IMR-90 (cell line): Measurements from ENCODE around the gene RC3H2. TPM values are rescaled to one million over a fixed set of nuclear protein-coding genes. Genes with fewer than 3 reads are reported as not detected.

Experiments
- ATAC-seq: fragments of 200-7000 bp; cut with Tn5 transposase; 2 replicates; pipeline ENCODE4 v1.9.1; 2020; ENCODE audit warnings: low read depth, mild to moderate bottlenecking, moderate library complexity
- BruUV-seq: library from RNA; stranded (reverse); fragments of 400-500 nt; replicated peaks from 2 replicates; lab custom pipeline; 2021; lab: Mats Ljungman, UMichigan
- CTCF ChIA-PET: fragments of 300-600 bp; formaldehyde crosslinking; extraction: SDS; loops from one replicate; lab custom pipeline; 2021; ENCODE audit warnings: antibody characterized with exemption; lab: Yijun Ruan, JAX
- POLR2A ChIA-PET: fragments of 300-600 bp; sonication (Branson Sonifier 250); formaldehyde crosslinking; loops from one replicate; lab custom pipeline; 2022; ENCODE audit warnings: antibody characterized with exemption; ENCODE audit not compliant: unreplicated experiment; lab: Charles Lee
- DNase-seq: peaks from one replicate; pipeline ENCODE4 v3.0.0; 2013
- H2AFZ ChIP-seq: replicated peaks from 2 replicates; pipeline ENCODE3; 2013; ENCODE audit warnings: low read length, mild to moderate bottlenecking; ENCODE audit not compliant: poor library complexity
- H2AK5ac ChIP-seq: 2 replicates; pipeline ENCODE4 v1.6.1; 2013; ENCODE audit warnings: low read depth, low read length, inconsistent platforms
- H2AK9ac ChIP-seq: replicated peaks from 2 replicates; pipeline ENCODE3; 2013; ENCODE audit warnings: mild to moderate bottlenecking, low read depth, low read length, moderate library complexity; ENCODE audit not compliant: poor library complexity
- H2BK120ac ChIP-seq: 2 replicates; pipeline ENCODE4 v1.6.1; 2013; ENCODE audit warnings: low read depth, low read length, inconsistent platforms
- H2BK15ac ChIP-seq: 3 replicates; pipeline ENCODE4 v1.6.1; 2013; ENCODE audit warnings: low read depth, low read length, inconsistent platforms
- H2BK20ac ChIP-seq: 2 replicates; pipeline ENCODE4 v1.6.1; 2013; ENCODE audit warnings: low read depth, mild to moderate bottlenecking, inconsistent platforms, low read length, moderate library complexity
- H2BK5ac ChIP-seq: 2 replicates; pipeline ENCODE4 v1.6.1; 2013; ENCODE audit warnings: mild to moderate bottlenecking, low read depth, low read length, inconsistent platforms; ENCODE audit not compliant: poor library complexity, severe bottlenecking
- H3K14ac ChIP-seq: replicated peaks from 2 replicates; pipeline ENCODE4 v1.6.1; 2013; ENCODE audit warnings: low read depth, low read length, inconsistent platforms
- H3K18ac ChIP-seq: 2 replicates; pipeline ENCODE4 v1.6.1; 2013; ENCODE audit warnings: low read depth, low read length, control low read depth
- H3K23ac ChIP-seq: 2 replicates; pipeline ENCODE4 v1.6.1; 2013; ENCODE audit warnings: low read depth, low read length, inconsistent platforms
- H3K27ac ChIP-seq: 2 replicates; pipeline ENCODE4 v1.5.1; 2013; ENCODE audit warnings: mild to moderate bottlenecking, control low read depth, low read length; ENCODE audit not compliant: insufficient read depth
- H3K27me3 ChIP-seq: 2 replicates; pipeline ENCODE4 v1.6.1; 2013; ENCODE audit warnings: low read length; ENCODE audit not compliant: control insufficient read depth, insufficient read depth
- H3K36me3 ChIP-seq: 2 replicates; pipeline ENCODE4 v1.6.1; 2013; ENCODE audit warnings: low read length, mixed read lengths; ENCODE audit not compliant: control insufficient read depth, insufficient read depth
- H3K4ac ChIP-seq: 2 replicates; pipeline ENCODE4 v1.6.1; 2013; ENCODE audit warnings: low read depth, low read length, inconsistent platforms
- H3K4me1 ChIP-seq: 2 replicates; pipeline ENCODE4 v1.6.1; 2013; ENCODE audit warnings: low read length, mixed read lengths; ENCODE audit not compliant: control insufficient read depth, insufficient read depth
- H3K4me2 ChIP-seq: 2 replicates; pipeline ENCODE4 v1.6.1; 2013; ENCODE audit warnings: low read depth, mild to moderate bottlenecking, control low read depth, low read length, moderate library complexity
- H3K4me3 ChIP-seq: 2 replicates; pipeline ENCODE4 v1.5.1; 2013; ENCODE audit warnings: low read depth, mild to moderate bottlenecking, control low read depth, low read length, moderate library complexity; ENCODE audit not compliant: insufficient read depth
- H3K56ac ChIP-seq: 2 replicates; pipeline ENCODE4 v1.6.1; 2013; ENCODE audit warnings: low read length, inconsistent platforms; ENCODE audit not compliant: insufficient read depth; ENCODE audit errors: extremely low read depth
- H3K79me1 ChIP-seq, 2 experiments: 2 replicates each; pipeline ENCODE4 v1.6.1; 2013; ENCODE audit warnings: low read length in 2 of 2, inconsistent platforms in 1 of 2, low read depth in 1 of 2
- H3K9ac ChIP-seq: 2 replicates; pipeline ENCODE4 v1.6.1; 2013; ENCODE audit warnings: low read depth, low read length, control low read depth
- H3K9me1 ChIP-seq: 2 replicates; pipeline ENCODE4 v1.6.1; 2013; ENCODE audit warnings: low read length, inconsistent platforms; ENCODE audit not compliant: insufficient read depth
- H3K9me3 ChIP-seq: 2 replicates; pipeline ENCODE4 v1.6.1; 2013; ENCODE audit warnings: low read length; ENCODE audit not compliant: control insufficient read depth, insufficient read depth
- H4K20me1 ChIP-seq: 2 replicates; pipeline ENCODE4 v1.6.1; 2013; ENCODE audit warnings: low read length, inconsistent platforms; ENCODE audit not compliant: insufficient read depth
- H4K5ac ChIP-seq: 2 replicates; pipeline ENCODE4 v1.6.1; 2013; ENCODE audit warnings: mild to moderate bottlenecking, low read depth, low read length, control low read depth
- H4K8ac ChIP-seq, 2 experiments: 2 replicates each; pipeline ENCODE4 v1.6.1; 2013; ENCODE audit warnings: low read depth in 2 of 2, low read length in 2 of 2, control low read depth in 1 of 2, inconsistent platforms in 1 of 2
- H4K91ac ChIP-seq: 2 replicates; pipeline ENCODE4 v1.6.1; 2013; ENCODE audit warnings: low read depth, low read length, inconsistent platforms; ENCODE audit not compliant: insufficient read depth
- CEBPB ChIP-seq: IDR thresholded peaks from 2 replicates; pipeline ENCODE4 v1.6.1; 2012; ENCODE audit warnings: low read depth, low read length, improper control_type of control experiment
- CHD1 ChIP-seq: IDR thresholded peaks from 2 replicates; pipeline ENCODE4 v1.6.1; 2012; ENCODE audit warnings: low read depth, low read length, improper control_type of control experiment
- FOS ChIP-seq: fragments of 150-350 bp; IDR thresholded peaks from 2 replicates; pipeline ENCODE4 v1.6.1; 2016; ENCODE audit warnings: low read depth, low read length
- MAFK ChIP-seq: IDR thresholded peaks from 2 replicates; pipeline ENCODE4 v1.6.1; 2012; ENCODE audit warnings: low read depth, low read length, improper control_type of control experiment
- MAZ ChIP-seq: IDR thresholded peaks from 2 replicates; pipeline ENCODE4 v1.6.1; 2012; ENCODE audit warnings: low read depth, mild to moderate bottlenecking, low read length, improper control_type of control experiment, moderate library complexity, borderline replicate concordance
- NFE2L2 ChIP-seq: fragments of 150-350 bp; IDR thresholded peaks from 2 replicates; pipeline ENCODE4 v1.6.1; 2016; ENCODE audit warnings: low read depth, mild to moderate bottlenecking, low read length
- POLR2A ChIP-seq: IDR thresholded peaks from 2 replicates; pipeline ENCODE4 v1.6.1; 2012; ENCODE audit warnings: mild to moderate bottlenecking, low read depth, low read length
- RCOR1 ChIP-seq: IDR thresholded peaks from 2 replicates; pipeline ENCODE4 v1.6.1; 2012; ENCODE audit warnings: mild to moderate bottlenecking, low read length, improper control_type of control experiment; ENCODE audit not compliant: insufficient replicate concordance
- RFX5 ChIP-seq: IDR thresholded peaks from 2 replicates; pipeline ENCODE4 v1.8.0; 2012; ENCODE audit warnings: low read depth, mild to moderate bottlenecking, low read length, moderate library complexity
- WGBS, 2 experiments: methylation state at CpG; one replicate each; pipeline versions ENCODE4 v1.1.5 to v1.1.7; 2013; ENCODE audit warnings: missing lambda C conversion rate in 2 of 2; ENCODE audit not compliant: insufficient read length in 1 of 2; ENCODE audit errors: extremely low coverage in 2 of 2; 5-methylcytosine and 5-hydroxymethylcytosine counted together
- dilution Hi-C: fragments of 300-500 bp; cut with HindIII; formaldehyde crosslinking; loops from one replicate; pipeline ENCODE4 v1.14.3; 2018; ENCODE audit warnings: low sequenced_read_pairs; ENCODE audit not compliant: unreplicated experiment
- in situ Hi-C: fragments of 300-500 bp; cut with MboI; formaldehyde crosslinking; loops from 3 replicates; pipeline ENCODE4 v1.14.3; 2019; ENCODE audit warnings: low sequenced_read_pairs, inconsistent platforms, mixed read lengths
- intact Hi-C: fragments of 100-400 bp; cut with micrococcal nuclease; formaldehyde crosslinking; loops from 2 replicates; pipeline ENCODE4 v1.10.0; 2022
- polyA plus RNA-seq, 3 experiments: library from polyadenylated mRNA; depleted of rRNA; stranded (reverse); fragments of >200 nt; gene quantifications; 2 replicates each; pipeline ENCODE4 v1.2.3, GENCODE V29; 2012; ENCODE audit warnings: low replicate concordance in 1 of 3
- total RNA-seq: library from RNA; depleted of rRNA; stranded (reverse); fragments of >200 nt; gene quantifications from 2 replicates; pipeline ENCODE4 v1.2.3, GENCODE V29; 2012
- TF ChIP-seq, protein P1 (sequence below): fragments of 150-350 bp; IDR thresholded peaks from 2 replicates; pipeline ENCODE4 v1.6.1; 2017; ENCODE audit warnings: mild to moderate bottlenecking, antibody characterized with exemption, low read length, low read depth
- TF ChIP-seq, protein P2 (sequence below): conservative IDR thresholded peaks from 2 replicates; pipeline ENCODE4 v1.5.1; 2012; ENCODE audit warnings: mild to moderate bottlenecking, low read depth, low read length, improper control_type of control experiment

RC3H2 gene
- total and polyA plus RNA-seq, 2 of the 4 experiments (the other 2 are of a cell fraction): 14.7 to 58.4 TPM

DNA sequence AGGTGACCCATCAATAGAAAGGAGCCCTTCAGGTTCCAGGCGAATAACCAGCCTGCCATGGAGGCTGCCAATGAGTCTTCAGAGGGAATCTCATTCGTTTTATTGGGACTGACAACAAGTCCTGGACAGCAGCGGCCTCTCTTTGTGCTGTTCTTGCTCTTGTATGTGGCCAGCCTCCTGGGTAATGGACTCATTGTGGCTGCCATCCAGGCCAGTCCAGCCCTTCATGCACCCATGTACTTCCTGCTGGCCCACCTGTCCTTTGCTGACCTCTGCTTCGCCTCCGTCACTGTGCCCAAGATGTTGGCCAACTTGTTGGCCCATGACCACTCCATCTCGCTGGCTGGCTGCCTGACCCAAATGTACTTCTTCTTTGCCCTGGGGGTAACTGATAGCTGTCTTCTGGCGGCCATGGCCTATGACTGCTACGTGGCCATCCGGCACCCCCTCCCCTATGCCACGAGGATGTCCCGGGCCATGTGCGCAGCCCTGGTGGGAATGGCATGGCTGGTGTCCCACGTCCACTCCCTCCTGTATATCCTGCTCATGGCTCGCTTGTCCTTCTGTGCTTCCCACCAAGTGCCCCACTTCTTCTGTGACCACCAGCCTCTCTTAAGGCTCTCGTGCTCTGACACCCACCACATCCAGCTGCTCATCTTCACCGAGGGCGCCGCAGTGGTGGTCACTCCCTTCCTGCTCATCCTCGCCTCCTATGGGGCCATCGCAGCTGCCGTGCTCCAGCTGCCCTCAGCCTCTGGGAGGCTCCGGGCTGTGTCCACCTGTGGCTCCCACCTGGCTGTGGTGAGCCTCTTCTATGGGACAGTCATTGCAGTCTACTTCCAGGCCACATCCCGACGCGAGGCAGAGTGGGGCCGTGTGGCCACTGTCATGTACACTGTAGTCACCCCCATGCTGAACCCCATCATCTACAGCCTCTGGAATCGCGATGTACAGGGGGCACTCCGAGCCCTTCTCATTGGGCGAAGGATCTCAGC, 104.8 kb downstream of the RC3H2 start, which contains the start of gene OR1K1:
TSS of gene OR1K1 (plus strand) at position 58 of the 995 bp plus-strand sequence. CDS start at position 58, 0 bp downstream.
- WGBS, 2 experiments: 92% methylated on average over 23 of the region's 30 CpGs; no CpG with 5 or more reads in 1 of the 2 experiments
- H2AK9ac ChIP-seq: peak within 1 kb of the TSS; percentile 61
- no peak within 1 kb of the TSS for H2BK5ac ChIP-seq
- no peak within 1 kb of the TSS for H3K14ac ChIP-seq
- no peak within 1 kb of the TSS for H3K4ac ChIP-seq
- peaks cover 4% of the 10 kb centered on the region for H3K4me1 ChIP-seq
- no peak within 1 kb of the TSS for H3K23ac ChIP-seq
- H3K56ac ChIP-seq: no peak within 1 kb of the TSS
- peak within 1 kb of the TSS; percentile 11 for H2AFZ ChIP-seq
- ChIA-PET POLR2A (no interaction called here), CTCF (no interaction called here)
- peak within 1 kb of the TSS; percentile 3; the same call in 1 of the 2 replicates for H2AK5ac ChIP-seq
- in situ Hi-C loops: no loop called here
- H3K9ac ChIP-seq: no peak within 1 kb of the TSS
- DNase-seq: no peak
- H3K36me3 ChIP-seq: no peaks in the 10 kb centered on the region
- H3K4me2 ChIP-seq: no peak within 1 kb of the TSS
- H2BK20ac ChIP-seq: 0 out of 2 replicates have a peak within 1 kb of the TSS, but pooled peaks have one; percentile 14
- no peaks in the 10 kb centered on the region for H3K9me3 ChIP-seq
- H3K18ac ChIP-seq: no peak within 1 kb of the TSS
- no peak within 1 kb of the TSS for H4K91ac ChIP-seq
- dilution Hi-C loops: no loop called here
- H3K27me3 ChIP-seq: no peaks in the 10 kb centered on the region
- no peak within 1 kb of the TSS for H4K8ac ChIP-seq
- H3K79me1 ChIP-seq: no peaks in the 10 kb centered on the region
- intact Hi-C loops: no loop called here
- no peak within 1 kb of the TSS for H3K27ac ChIP-seq
- H3K4me3 ChIP-seq: no peak within 1 kb of the TSS
- TF ChIP-seq FOS (no peak), CHD1 (no peak), RFX5 (no peak), MAZ (no peak), NFE2L2 (no peak), POLR2A (no peak), CEBPB (no peak), MAFK (no peak), RCOR1 (no peak)
- TF ChIP-seq, protein P1, sequence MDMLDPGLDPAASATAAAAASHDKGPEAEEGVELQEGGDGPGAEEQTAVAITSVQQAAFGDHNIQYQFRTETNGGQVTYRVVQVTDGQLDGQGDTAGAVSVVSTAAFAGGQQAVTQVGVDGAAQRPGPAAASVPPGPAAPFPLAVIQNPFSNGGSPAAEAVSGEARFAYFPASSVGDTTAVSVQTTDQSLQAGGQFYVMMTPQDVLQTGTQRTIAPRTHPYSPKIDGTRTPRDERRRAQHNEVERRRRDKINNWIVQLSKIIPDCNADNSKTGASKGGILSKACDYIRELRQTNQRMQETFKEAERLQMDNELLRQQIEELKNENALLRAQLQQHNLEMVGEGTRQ: no peak
- TF ChIP-seq, protein P2, sequence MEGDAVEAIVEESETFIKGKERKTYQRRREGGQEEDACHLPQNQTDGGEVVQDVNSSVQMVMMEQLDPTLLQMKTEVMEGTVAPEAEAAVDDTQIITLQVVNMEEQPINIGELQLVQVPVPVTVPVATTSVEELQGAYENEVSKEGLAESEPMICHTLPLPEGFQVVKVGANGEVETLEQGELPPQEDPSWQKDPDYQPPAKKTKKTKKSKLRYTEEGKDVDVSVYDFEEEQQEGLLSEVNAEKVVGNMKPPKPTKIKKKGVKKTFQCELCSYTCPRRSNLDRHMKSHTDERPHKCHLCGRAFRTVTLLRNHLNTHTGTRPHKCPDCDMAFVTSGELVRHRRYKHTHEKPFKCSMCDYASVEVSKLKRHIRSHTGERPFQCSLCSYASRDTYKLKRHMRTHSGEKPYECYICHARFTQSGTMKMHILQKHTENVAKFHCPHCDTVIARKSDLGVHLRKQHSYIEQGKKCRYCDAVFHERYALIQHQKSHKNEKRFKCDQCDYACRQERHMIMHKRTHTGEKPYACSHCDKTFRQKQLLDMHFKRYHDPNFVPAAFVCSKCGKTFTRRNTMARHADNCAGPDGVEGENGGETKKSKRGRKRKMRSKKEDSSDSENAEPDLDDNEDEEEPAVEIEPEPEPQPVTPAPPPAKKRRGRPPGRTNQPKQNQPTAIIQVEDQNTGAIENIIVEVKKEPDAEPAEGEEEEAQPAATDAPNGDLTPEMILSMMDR: no peak
- no peak within 1 kb of the TSS for H2BK120ac ChIP-seq
- peaks cover 5% of the 10 kb centered on the region for H3K9me1 ChIP-seq
- no peak within 1 kb of the TSS for H2BK15ac ChIP-seq
- no peak within 1 kb of the TSS for H4K5ac ChIP-seq
- BruUV-seq: no TSS peak
- H4K20me1 ChIP-seq: no peaks in the 10 kb centered on the region
- ATAC-seq: no peak
